Umbilical cord (tissue), 2 donors: Measurements from ENCODE around the gene KRTAP10-5. TPM values are rescaled to one million over a fixed set of nuclear protein-coding genes. Genes with fewer than 3 reads are reported as not detected.

Experiments
- DNase-seq: peaks from one replicate; pipeline ENCODE4 v3.0.0-alpha.2; 2015; ENCODE audit warnings: low spot score
- total RNA-seq: library from RNA; depleted of rRNA; stranded (reverse); fragments of >200 nt; gene quantifications from one replicate; pipeline ENCODE4 v1.2.3, GENCODE V29; 2014; ENCODE audit warnings: low replicate concordance; ENCODE audit not compliant: insufficient read depth

Gene KRTAP10-5
- total RNA-seq, 1 donor from 2014 or later: not detected

- DNase-seq: no peak
Observed at GRCh38 chr21:44530221-44530902, 50.0 kb downstream of the KRTAP10-5 start.

- no peak for DNase-seq
Observed at GRCh38 chr21:44529503-44530125, 50.8 kb downstream of the KRTAP10-5 start.

Other genes with a start within 250 kb of the KRTAP10-5 start
- 14.4 TPM for gene CFAP410, start 241.2 kb downstream of the KRTAP10-5 start, total RNA-seq
- 2.9 TPM for gene TRPM2, start 227.0 kb downstream of the KRTAP10-5 start, total RNA-seq
- gene LRRC3, start 125.1 kb downstream of the KRTAP10-5 start, total RNA-seq: 4.3 TPM
- gene KRTAP10-1, start 40.4 kb downstream of the KRTAP10-5 start, total RNA-seq: not detected
- gene KRTAP10-2, start 29.1 kb downstream of the KRTAP10-5 start, total RNA-seq: not detected
- gene KRTAP10-3, start 21.8 kb downstream of the KRTAP10-5 start, total RNA-seq: not detected
- gene KRTAP10-4, start 6.9 kb downstream of the KRTAP10-5 start, total RNA-seq: 4.8 TPM
- not detected for gene KRTAP10-6, start 11.9 kb upstream of the KRTAP10-5 start, total RNA-seq
- gene KRTAP10-7, start 20.0 kb upstream of the KRTAP10-5 start, total RNA-seq: not detected
- gene KRTAP10-8, start 31.5 kb upstream of the KRTAP10-5 start, total RNA-seq: 0.72 TPM
- not detected for gene KRTAP10-9, start 46.5 kb upstream of the KRTAP10-5 start, total RNA-seq
- not detected for gene KRTAP10-10, start 56.8 kb upstream of the KRTAP10-5 start, total RNA-seq
- gene KRTAP10-11, start 65.8 kb upstream of the KRTAP10-5 start, total RNA-seq: not detected
- not detected for gene KRTAP12-4, start 74.1 kb upstream of the KRTAP10-5 start, total RNA-seq
- not detected for gene KRTAP12-3, start 77.3 kb upstream of the KRTAP10-5 start, total RNA-seq
- gene KRTAP12-2, start 86.3 kb upstream of the KRTAP10-5 start, total RNA-seq: not detected
- gene KRTAP12-1, start 101.6 kb upstream of the KRTAP10-5 start, total RNA-seq: not detected
- gene KRTAP10-12, start 116.6 kb upstream of the KRTAP10-5 start, total RNA-seq: 4.1 TPM
- gene TSPEAR, start 131.0 kb upstream of the KRTAP10-5 start, total RNA-seq: not detected
- 92.2 TPM for gene UBE2G2, start 221.2 kb upstream of the KRTAP10-5 start, total RNA-seq
- gene SUMO3, start 237.5 kb upstream of the KRTAP10-5 start, total RNA-seq: 49.4 TPM